Mucosa of rectum (tissue), 2 donors: ENCODE measurements around the gene FAM117B.
"Not testable (repeated sequence)": the region's sequence is repeated elsewhere in the genome, so short reads cannot be mapped to it uniquely, and the experiment has no call there.

Experiments
- H3K27ac ChIP-seq, 2 donors: one replicate each; pipeline ENCODE4 v1.7.0; 2013; ENCODE audit warnings: inconsistent platforms in 2 of 2, low read depth in 2 of 2, low read length in 2 of 2
- H3K27me3 ChIP-seq, 2 donors: one replicate each; pipeline ENCODE4 v1.7.0; 2013; ENCODE audit warnings: low read length in 2 of 2; ENCODE audit not compliant: control insufficient read depth in 2 of 2, insufficient read depth in 2 of 2
- H3K36me3 ChIP-seq, 2 donors: one replicate each; pipeline ENCODE4 v1.7.0; 2013; ENCODE audit warnings: low read length in 2 of 2; ENCODE audit not compliant: control insufficient read depth in 2 of 2, insufficient read depth in 2 of 2
- H3K4me1 ChIP-seq, 2 donors: one replicate each; pipeline ENCODE4 v1.7.0; 2013; ENCODE audit warnings: low read length in 2 of 2, mild to moderate bottlenecking in 1 of 2; ENCODE audit not compliant: control insufficient read depth in 2 of 2, insufficient read depth in 2 of 2
- H3K4me3 ChIP-seq, 2 donors: one replicate each; pipeline ENCODE4 v1.7.0; 2013; ENCODE audit warnings: low read length in 2 of 2
- H3K9ac ChIP-seq, 2 donors: one replicate each; pipeline ENCODE4 v1.7.0; 2013; ENCODE audit warnings: low read length in 2 of 2, low read depth in 1 of 2, mild to moderate bottlenecking in 1 of 2
- H3K9me3 ChIP-seq, 2 donors: one replicate each; pipeline ENCODE4 v1.7.0; 2013; ENCODE audit warnings: low read length in 2 of 2; ENCODE audit not compliant: control insufficient read depth in 2 of 2
- donor health status: healthy.
- donor health status: Normal muscosa, but diverticular disease.

The FAM117B gene

GRCh38 chr2:202790676-202791075 is 155.9 kb downstream of the FAM117B start:
- no peaks in the 10 kb centered on the region for H3K4me1 ChIP-seq
- peaks cover 5 to 11% of the 10 kb centered on the region in 2 donors for H3K36me3 ChIP-seq
- H3K4me3 ChIP-seq = no peak overlapping the region
- H3K27ac ChIP-seq = no peak overlapping the region
- no peaks in the 10 kb centered on the region for H3K9me3 ChIP-seq
- H3K27me3 ChIP-seq = no peaks in the 10 kb centered on the region
- no peak overlapping the region for H3K9ac ChIP-seq

- no peak overlapping the region for H3K9ac ChIP-seq
- H3K4me3 ChIP-seq = no peak overlapping the region
- no peak overlapping the region for H3K27ac ChIP-seq
Observed at GRCh38 chr2:202797944-202798343, 163.2 kb downstream of the FAM117B start.

GRCh38 chr2:202805911-202806310 is 171.1 kb downstream of the FAM117B start:
- H3K36me3 ChIP-seq, H3K27me3 ChIP-seq, H3K27ac ChIP-seq, H3K4me3 ChIP-seq, H3K9me3 ChIP-seq, H3K9ac ChIP-seq, H3K4me1 ChIP-seq: not testable (repeated sequence)

More at GRCh38 chr2:202797944-202798343, 163.2 kb downstream of the FAM117B start:
- no peaks in the 10 kb centered on the region for H3K27me3 ChIP-seq
- no peaks in the 10 kb centered on the region for H3K4me1 ChIP-seq
- no peaks in the 10 kb centered on the region for H3K9me3 ChIP-seq
- no peaks in the 10 kb centered on the region for H3K36me3 ChIP-seq

GRCh38 chr2:202807431-202808138 is 172.8 kb downstream of the FAM117B start:
- H3K9me3 ChIP-seq, H3K4me3 ChIP-seq, H3K4me1 ChIP-seq, H3K27ac ChIP-seq, H3K27me3 ChIP-seq, H3K36me3 ChIP-seq, H3K9ac ChIP-seq: not testable (repeated sequence)

- no peaks in the 10 kb centered on the region for H3K4me1 ChIP-seq
- H3K27ac ChIP-seq = no peak overlapping the region
- no peaks in the 10 kb centered on the region for H3K9me3 ChIP-seq
- H3K4me3 ChIP-seq = no peak overlapping the region
- no peaks in the 10 kb centered on the region for H3K27me3 ChIP-seq
- H3K36me3 ChIP-seq = no peaks in the 10 kb centered on the region
- H3K9ac ChIP-seq = no peak overlapping the region
Observed at GRCh38 chr2:202808754-202809153, 174.0 kb downstream of the FAM117B start.

GRCh38 chr2:202813387-202813786 is 178.6 kb downstream of the FAM117B start:
- no peaks in the 10 kb centered on the region for H3K27me3 ChIP-seq
- H3K4me3 ChIP-seq = no peak overlapping the region
- H3K9ac ChIP-seq = no peak overlapping the region
- H3K9me3 ChIP-seq = no peaks in the 10 kb centered on the region
- H3K36me3 ChIP-seq = no peaks in the 10 kb centered on the region
- no peak overlapping the region for H3K27ac ChIP-seq
- H3K4me1 ChIP-seq = no peaks in the 10 kb centered on the region

GRCh38 chr2:202814226-202814625 is 179.5 kb downstream of the FAM117B start:
- H3K4me3 ChIP-seq = no peak overlapping the region
- no peak overlapping the region for H3K27ac ChIP-seq
- H3K36me3 ChIP-seq = no peaks in the 10 kb centered on the region
- no peak overlapping the region for H3K9ac ChIP-seq
- no peaks in the 10 kb centered on the region for H3K4me1 ChIP-seq
- H3K9me3 ChIP-seq = no peaks in the 10 kb centered on the region
- H3K27me3 ChIP-seq = no peaks in the 10 kb centered on the region

- no peak overlapping the region for H3K4me3 ChIP-seq
- H3K27ac ChIP-seq = no peak overlapping the region
Observed at GRCh38 chr2:202815548-202816360, 181.0 kb downstream of the FAM117B start.

GRCh38 chr2:202817771-202818170 is 183.0 kb downstream of the FAM117B start:
- Histone ChIP-seq H3K4me3 (no peak overlapping the region), H3K9me3 (no peaks in the 10 kb centered on the region), H3K27ac (no peak overlapping the region), H3K27me3 (no peaks in the 10 kb centered on the region), H3K4me1 (no peaks in the 10 kb centered on the region), H3K9ac (no peak overlapping the region), H3K36me3 (no peaks in the 10 kb centered on the region)

More at GRCh38 chr2:202815548-202816360, 181.0 kb downstream of the FAM117B start:
- H3K27me3 ChIP-seq = no peaks in the 10 kb centered on the region
- H3K36me3 ChIP-seq = no peaks in the 10 kb centered on the region
- H3K9me3 ChIP-seq = no peaks in the 10 kb centered on the region
- H3K4me1 ChIP-seq = no peaks in the 10 kb centered on the region
- no peak overlapping the region for H3K9ac ChIP-seq

GRCh38 chr2:202818321-202818720 is 183.6 kb downstream of the FAM117B start:
- Histone ChIP-seq H3K4me1 (no peaks in the 10 kb centered on the region), H3K36me3 (no peaks in the 10 kb centered on the region), H3K27me3 (no peaks in the 10 kb centered on the region), H3K9ac (no peak overlapping the region), H3K9me3 (no peaks in the 10 kb centered on the region), H3K27ac (no peak overlapping the region), H3K4me3 (no peak overlapping the region)
